ENCODE data around the gene HOXC5.

The HOXC5 gene

GRCh38 chr12:54047160-54047963 is 14.5 kb downstream of the HOXC5 start:
- no peak for DNase-seq (ENCODE audit: low read depth)
- no peak overlapping the region for H3K4me3 ChIP-seq (replicated peaks; ENCODE audit: low read depth, low read length)
- TF ChIP-seq CTCF (IDR thresholded peaks at IDR 0.05; ENCODE audit: low read length, missing control alignments), result no peak

- H3K4me3 ChIP-seq (replicated peaks; ENCODE audit: low read depth, low read length), result no peak overlapping the region
- no peak for TF ChIP-seq CTCF (IDR thresholded peaks at IDR 0.05; ENCODE audit: low read length, missing control alignments)
- no peak for DNase-seq (ENCODE audit: low read depth)
Observed at GRCh38 chr12:54047964-54048303, 15.1 kb downstream of the HOXC5 start.

- TF ChIP-seq CTCF (IDR thresholded peaks at IDR 0.05; ENCODE audit: low read length, missing control alignments), result no peak
- H3K4me3 ChIP-seq (replicated peaks; ENCODE audit: low read depth, low read length), result no peak overlapping the region
- no peak for DNase-seq (ENCODE audit: low read depth)
Observed at GRCh38 chr12:54048406-54049093, 15.7 kb downstream of the HOXC5 start.

GRCh38 chr12:54049108-54049507 is 16.3 kb downstream of the HOXC5 start:
- no peak for DNase-seq (ENCODE audit: low read depth)
- H3K4me3 ChIP-seq (replicated peaks; ENCODE audit: low read depth, low read length), result no peak overlapping the region
- TF ChIP-seq CTCF (IDR thresholded peaks at IDR 0.05; ENCODE audit: low read length, missing control alignments), result no peak

GRCh38 chr12:54050482-54050810 is 17.6 kb downstream of the HOXC5 start:
- no peak for DNase-seq (ENCODE audit: low read depth)
- no peak overlapping the region for H3K4me3 ChIP-seq (replicated peaks; ENCODE audit: low read depth, low read length)
- TF ChIP-seq CTCF (IDR thresholded peaks at IDR 0.05; ENCODE audit: low read length, missing control alignments), result no peak

- H3K4me3 ChIP-seq (replicated peaks; ENCODE audit: low read depth, low read length), result no peak overlapping the region
- no peak for DNase-seq (ENCODE audit: low read depth)
- TF ChIP-seq CTCF (IDR thresholded peaks at IDR 0.05; ENCODE audit: low read length, missing control alignments), result no peak
Observed at GRCh38 chr12:54051026-54051842, 18.4 kb downstream of the HOXC5 start.

Data from fibroblast of pulmonary artery (primary cell).